ENCODE results near the gene TMEM63C.

The TMEM63C gene

GRCh38 chr14:77198561-77198960, 17.0 kb downstream of the TMEM63C start:
- Mint-ChIP-seq H3K36me3 (ENCODE audit: low read depth) (no peaks in the 10 kb centered on the region), H3K27ac (no peak overlapping the region), H3K9me3 (no peaks in the 10 kb centered on the region), H3K27me3 (peaks cover 2% of the 10 kb centered on the region), H3K4me3 (no peak overlapping the region), H3K4me1 (ENCODE audit: low read depth) (no peaks in the 10 kb centered on the region)
- DNase-seq, result no peak

- no peaks in the 10 kb centered on the region for H3K36me3 Mint-ChIP-seq (ENCODE audit: low read depth)
- no peak for DNase-seq
- no peak overlapping the region for H3K27ac Mint-ChIP-seq
- no peaks in the 10 kb centered on the region for H3K9me3 Mint-ChIP-seq
- H3K27me3 Mint-ChIP-seq, result peaks cover 2% of the 10 kb centered on the region
- H3K4me1 Mint-ChIP-seq (ENCODE audit: low read depth), result no peaks in the 10 kb centered on the region
- H3K4me3 Mint-ChIP-seq, result no peak overlapping the region
These were observed 18.0 kb downstream of the TMEM63C start for GRCh38 chr14:77199590-77199989.

GRCh38 chr14:77200406-77200985, 18.9 kb downstream of the TMEM63C start:
- no peaks in the 10 kb centered on the region for H3K9me3 Mint-ChIP-seq
- no peak overlapping the region for H3K27ac Mint-ChIP-seq
- H3K27me3 Mint-ChIP-seq, result peaks cover 2% of the 10 kb centered on the region
- no peak for DNase-seq
- no peaks in the 10 kb centered on the region for H3K4me1 Mint-ChIP-seq (ENCODE audit: low read depth)
- H3K4me3 Mint-ChIP-seq, result no peak overlapping the region
- H3K36me3 Mint-ChIP-seq (ENCODE audit: low read depth), result no peaks in the 10 kb centered on the region

GRCh38 chr14:77201696-77202095, 20.1 kb downstream of the TMEM63C start:
- H3K4me1 Mint-ChIP-seq (ENCODE audit: low read depth), result no peaks in the 10 kb centered on the region
- H3K4me3 Mint-ChIP-seq, result no peak overlapping the region
- no peak for DNase-seq
- no peak overlapping the region for H3K27ac Mint-ChIP-seq
- H3K9me3 Mint-ChIP-seq, result no peaks in the 10 kb centered on the region
- H3K36me3 Mint-ChIP-seq (ENCODE audit: low read depth), result no peaks in the 10 kb centered on the region
- H3K27me3 Mint-ChIP-seq, result peaks cover 2% of the 10 kb centered on the region

- no peak overlapping the region for H3K27ac Mint-ChIP-seq
- H3K9me3 Mint-ChIP-seq, result no peaks in the 10 kb centered on the region
- DNase-seq, result no peak
- H3K36me3 Mint-ChIP-seq (ENCODE audit: low read depth), result no peaks in the 10 kb centered on the region
- no peaks in the 10 kb centered on the region for H3K4me1 Mint-ChIP-seq (ENCODE audit: low read depth)
- no peak overlapping the region for H3K4me3 Mint-ChIP-seq
- peaks cover 2% of the 10 kb centered on the region for H3K27me3 Mint-ChIP-seq
These were observed 22.2 kb downstream of the TMEM63C start for GRCh38 chr14:77203611-77204458.

- Mint-ChIP-seq H3K36me3 (ENCODE audit: low read depth) (no peaks in the 10 kb centered on the region), H3K27ac (no peak overlapping the region), H3K4me3 (no peak overlapping the region), H3K9me3 (no peaks in the 10 kb centered on the region), H3K27me3 (peaks cover 4% of the 10 kb centered on the region), H3K4me1 (ENCODE audit: low read depth) (no peaks in the 10 kb centered on the region)
- no peak for DNase-seq
These were observed 22.8 kb downstream of the TMEM63C start for GRCh38 chr14:77204459-77204771.

- H3K4me3 Mint-ChIP-seq, result no peak overlapping the region
- no peaks in the 10 kb centered on the region for H3K9me3 Mint-ChIP-seq
- peaks cover 7% of the 10 kb centered on the region for H3K27me3 Mint-ChIP-seq
- no peak overlapping the region for H3K27ac Mint-ChIP-seq
- H3K36me3 Mint-ChIP-seq (ENCODE audit: low read depth), result no peaks in the 10 kb centered on the region
- no peak for DNase-seq
- H3K4me1 Mint-ChIP-seq (ENCODE audit: low read depth), result no peaks in the 10 kb centered on the region
These were observed 23.3 kb downstream of the TMEM63C start for GRCh38 chr14:77204907-77205306.

GRCh38 chr14:77205566-77205965, 24.0 kb downstream of the TMEM63C start:
- no peaks in the 10 kb centered on the region for H3K9me3 Mint-ChIP-seq
- H3K4me1 Mint-ChIP-seq (ENCODE audit: low read depth), result no peaks in the 10 kb centered on the region
- no peaks in the 10 kb centered on the region for H3K36me3 Mint-ChIP-seq (ENCODE audit: low read depth)
- H3K27ac Mint-ChIP-seq, result no peak overlapping the region
- H3K27me3 Mint-ChIP-seq, result peaks cover 7% of the 10 kb centered on the region
- DNase-seq, result no peak
- no peak overlapping the region for H3K4me3 Mint-ChIP-seq

GRCh38 chr14:77206261-77206824, 24.7 kb downstream of the TMEM63C start:
- Mint-ChIP-seq H3K27ac (no peak overlapping the region), H3K9me3 (no peaks in the 10 kb centered on the region), H3K4me3 (no peak overlapping the region), H3K36me3 (ENCODE audit: low read depth) (no peaks in the 10 kb centered on the region), H3K27me3 (peaks cover 4% of the 10 kb centered on the region), H3K4me1 (ENCODE audit: low read depth) (no peaks in the 10 kb centered on the region)
- DNase-seq, result no peak

GRCh38 chr14:77206877-77207389, 25.3 kb downstream of the TMEM63C start:
- no peaks in the 10 kb centered on the region for H3K9me3 Mint-ChIP-seq
- H3K36me3 Mint-ChIP-seq (ENCODE audit: low read depth), result no peaks in the 10 kb centered on the region
- H3K27me3 Mint-ChIP-seq, result peaks cover 4% of the 10 kb centered on the region
- no peak overlapping the region for H3K27ac Mint-ChIP-seq
- H3K4me1 Mint-ChIP-seq (ENCODE audit: low read depth), result no peaks in the 10 kb centered on the region
- DNase-seq, result no peak
- no peak overlapping the region for H3K4me3 Mint-ChIP-seq

- Mint-ChIP-seq H3K4me1 (ENCODE audit: low read depth) (no peaks in the 10 kb centered on the region), H3K36me3 (ENCODE audit: low read depth) (no peaks in the 10 kb centered on the region), H3K27me3 (peaks cover 9% of the 10 kb centered on the region), H3K4me3 (no peak overlapping the region), H3K27ac (no peak overlapping the region), H3K9me3 (no peaks in the 10 kb centered on the region)
- peak; percentile 62 for DNase-seq
These were observed 26.8 kb downstream of the TMEM63C start for GRCh38 chr14:77208291-77208978.

- no peaks in the 10 kb centered on the region for H3K9me3 Mint-ChIP-seq
- peaks cover 11% of the 10 kb centered on the region for H3K27me3 Mint-ChIP-seq
- H3K27ac Mint-ChIP-seq, result no peak overlapping the region
- H3K4me1 Mint-ChIP-seq (ENCODE audit: low read depth), result no peaks in the 10 kb centered on the region
- no peaks in the 10 kb centered on the region for H3K36me3 Mint-ChIP-seq (ENCODE audit: low read depth)
- DNase-seq, result no peak
- no peak overlapping the region for H3K4me3 Mint-ChIP-seq
These were observed 27.4 kb downstream of the TMEM63C start for GRCh38 chr14:77208979-77209318.

GRCh38 chr14:77212097-77212870, 30.7 kb downstream of the TMEM63C start:
- H3K27ac Mint-ChIP-seq, result no peak overlapping the region
- peaks cover 30% of the 10 kb centered on the region for H3K27me3 Mint-ChIP-seq
- no peak for DNase-seq
- no peaks in the 10 kb centered on the region for H3K9me3 Mint-ChIP-seq
- H3K4me3 Mint-ChIP-seq, result no peak overlapping the region
- no peaks in the 10 kb centered on the region for H3K4me1 Mint-ChIP-seq (ENCODE audit: low read depth)
- H3K36me3 Mint-ChIP-seq (ENCODE audit: low read depth), result no peaks in the 10 kb centered on the region

GRCh38 chr14:77212943-77213678, 31.5 kb downstream of the TMEM63C start:
- Mint-ChIP-seq H3K36me3 (ENCODE audit: low read depth) (no peaks in the 10 kb centered on the region), H3K4me1 (ENCODE audit: low read depth) (no peaks in the 10 kb centered on the region), H3K27me3 (peaks cover 32% of the 10 kb centered on the region), H3K9me3 (no peaks in the 10 kb centered on the region), H3K27ac (no peak overlapping the region), H3K4me3 (no peak overlapping the region)
- DNase-seq, result peak; percentile 47
